HL-60 (cell line): ENCODE measurements around the gene CRYBG2.

Experiments
- GABPA ChIP-seq: IDR thresholded peaks from 2 replicates; pipeline ENCODE4 v1.6.1; 2012; ENCODE audit warnings: low read depth
- POLR2AphosphoS5 ChIP-seq: IDR thresholded peaks from 2 replicates; pipeline ENCODE4 v1.6.1; 2012; ENCODE audit warnings: low read depth
- TF ChIP-seq, protein P1 (sequence below): IDR thresholded peaks from one replicate; pipeline ENCODE4 v1.5.1; 2011; ENCODE audit warnings: low read length, control low read depth, inconsistent platforms; ENCODE audit not compliant: insufficient read depth

DNA sequence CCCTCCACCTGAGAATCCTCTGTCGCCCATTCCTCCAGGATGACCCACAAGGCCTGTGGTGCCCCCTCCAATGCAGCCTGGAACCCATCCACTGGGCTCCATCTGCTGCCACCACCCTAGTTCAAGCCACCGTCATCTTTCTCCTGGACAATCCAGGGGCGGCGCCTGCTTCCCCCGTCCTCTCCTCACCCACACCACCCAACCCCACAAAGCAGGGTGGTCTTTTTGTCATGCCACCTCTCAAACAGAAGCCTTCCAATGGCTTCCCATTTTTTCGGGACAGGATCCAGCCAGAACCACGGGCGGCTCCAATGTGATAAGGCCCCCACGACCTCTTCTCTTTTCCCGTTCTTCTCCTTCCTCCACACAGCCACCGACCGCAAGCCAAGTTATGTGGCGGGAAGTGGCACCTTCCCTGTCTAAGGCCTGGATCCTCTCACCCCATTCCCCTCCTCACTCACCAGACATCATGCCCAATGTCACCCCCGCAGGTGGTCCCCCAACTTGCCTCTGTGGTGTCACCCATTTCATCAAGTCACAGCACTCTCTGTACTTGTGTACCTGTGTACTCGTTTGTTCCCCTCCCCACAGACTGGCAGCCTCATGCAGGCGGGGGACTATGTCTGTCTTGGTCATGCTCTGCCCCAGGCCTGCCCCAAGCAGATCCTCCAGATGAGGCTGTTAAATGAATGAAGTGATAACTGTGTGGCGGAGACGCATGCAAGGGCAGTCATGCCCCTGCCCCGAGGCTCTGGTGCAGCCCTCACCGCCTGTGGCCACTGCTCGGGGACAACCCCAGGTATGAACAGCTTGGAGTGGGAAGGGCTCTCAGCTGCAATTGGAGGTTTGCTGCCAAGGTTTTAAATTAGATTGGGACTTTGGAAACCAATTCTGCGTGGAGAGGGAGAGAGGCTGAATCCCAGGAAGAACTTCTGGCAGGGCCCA is 58.5 kb downstream of the CRYBG2 start:
- TF ChIP-seq, protein P1, sequence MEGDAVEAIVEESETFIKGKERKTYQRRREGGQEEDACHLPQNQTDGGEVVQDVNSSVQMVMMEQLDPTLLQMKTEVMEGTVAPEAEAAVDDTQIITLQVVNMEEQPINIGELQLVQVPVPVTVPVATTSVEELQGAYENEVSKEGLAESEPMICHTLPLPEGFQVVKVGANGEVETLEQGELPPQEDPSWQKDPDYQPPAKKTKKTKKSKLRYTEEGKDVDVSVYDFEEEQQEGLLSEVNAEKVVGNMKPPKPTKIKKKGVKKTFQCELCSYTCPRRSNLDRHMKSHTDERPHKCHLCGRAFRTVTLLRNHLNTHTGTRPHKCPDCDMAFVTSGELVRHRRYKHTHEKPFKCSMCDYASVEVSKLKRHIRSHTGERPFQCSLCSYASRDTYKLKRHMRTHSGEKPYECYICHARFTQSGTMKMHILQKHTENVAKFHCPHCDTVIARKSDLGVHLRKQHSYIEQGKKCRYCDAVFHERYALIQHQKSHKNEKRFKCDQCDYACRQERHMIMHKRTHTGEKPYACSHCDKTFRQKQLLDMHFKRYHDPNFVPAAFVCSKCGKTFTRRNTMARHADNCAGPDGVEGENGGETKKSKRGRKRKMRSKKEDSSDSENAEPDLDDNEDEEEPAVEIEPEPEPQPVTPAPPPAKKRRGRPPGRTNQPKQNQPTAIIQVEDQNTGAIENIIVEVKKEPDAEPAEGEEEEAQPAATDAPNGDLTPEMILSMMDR = no peak
- TF ChIP-seq POLR2AphosphoS5 (no peak), GABPA (no peak)
